PC-3 (cell line): Measurements from ENCODE around the gene INSIG1.

Experiments used
- CTCF ChIP-seq: fragments of 300-600 bp; sonication (generic); conservative IDR thresholded peaks from 2 replicates; pipeline ENCODE4 v1.5.1; 2017; ENCODE audit warnings: antibody characterized with exemption, low read depth, mild to moderate bottlenecking, low read length
- EZH2 ChIP-seq: fragments of 300-600 bp; sonication (generic); IDR thresholded peaks from one replicate; pipeline ENCODE4 v1.6.1; 2017; ENCODE audit warnings: antibody characterized with exemption, mild to moderate bottlenecking, low read length; ENCODE audit not compliant: unreplicated experiment

GRCh38 chr7:155331396-155331795, 33.7 kb downstream of the INSIG1 start:
- TF ChIP-seq CTCF = no peak
- no peak for TF ChIP-seq EZH2
